Ishikawa (cell line): ENCODE measurements around the gene CSHL1.

Experiments used
- CEBPB ChIP-seq: IDR thresholded peaks from 2 replicates; pipeline ENCODE4 v1.6.1; 2012
- EP300 ChIP-seq: IDR thresholded peaks from 2 replicates; pipeline ENCODE4 v1.6.1; 2012; ENCODE audit warnings: borderline replicate concordance
- FOXM1 ChIP-seq: IDR thresholded peaks from 2 replicates; pipeline ENCODE4 v1.6.1; 2012; ENCODE audit warnings: low read depth, borderline replicate concordance
- TF ChIP-seq, protein P1 (sequence below): IDR thresholded peaks from 2 replicates; pipeline ENCODE4 v1.6.1; 2012

DNA sequence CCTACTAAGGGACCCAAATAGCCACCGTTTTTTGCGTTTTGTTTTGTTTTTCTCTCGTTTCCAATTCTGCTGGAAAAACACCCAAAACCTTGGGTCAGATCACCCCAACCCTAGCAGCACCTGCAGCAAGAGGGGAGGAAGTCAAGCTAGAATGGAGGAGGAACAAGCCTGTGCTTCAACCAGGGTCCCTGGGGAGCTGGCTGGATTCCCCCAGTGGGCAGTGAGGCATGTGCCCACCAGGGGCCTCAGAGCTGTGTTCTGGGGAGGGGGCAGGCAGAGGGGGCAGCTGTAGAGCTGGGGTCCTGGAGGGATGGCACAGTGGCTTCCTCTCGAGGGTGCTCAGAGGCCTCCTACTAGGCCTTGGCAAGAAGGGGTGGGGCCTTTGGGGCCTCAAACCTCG, 14.6 kb upstream of the CSHL1 start:
- TF ChIP-seq, protein P1, sequence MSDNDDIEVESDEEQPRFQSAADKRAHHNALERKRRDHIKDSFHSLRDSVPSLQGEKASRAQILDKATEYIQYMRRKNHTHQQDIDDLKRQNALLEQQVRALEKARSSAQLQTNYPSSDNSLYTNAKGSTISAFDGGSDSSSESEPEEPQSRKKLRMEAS: no peak
- TF ChIP-seq FOXM1: no peak
- no peak for TF ChIP-seq CEBPB
- TF ChIP-seq EP300: no peak
